Stimulated activated CD4-positive, alpha-beta T cell treated with anti-CD3 and anti-CD28 coated beads, Interleukin-12 subunit alpha, Interleukin-12 subunit beta, amount 100 ng/mL, for 4 hours (primary cell): ENCODE results near the gene PHF12.
A peak's percentile ranks its signal among the peaks of the same experiment; 100 is the strongest.

Experiments
- DNase-seq: peaks from one replicate; pipeline ENCODE4 v3.0.0-alpha.2; 2020

The PHF12 gene

GRCh38 chr17:28951428-28951990, at the start of gene PHF12:
Gene PHF12, minus strand, starts transcription at chr17:28951518. Its CDS starts 558 bp downstream, at chr17:28950960.
- peak; percentile 98 for DNase-seq

- no peak for DNase-seq
Observed at GRCh38 chr17:29000973-29001372, 49.7 kb upstream of the PHF12 start.

- no peak for DNase-seq
Observed at GRCh38 chr17:28999206-28999605, 47.9 kb upstream of the PHF12 start.

- no peak for DNase-seq
Observed at GRCh38 chr17:28997806-28998205, 46.5 kb upstream of the PHF12 start.

GRCh38 chr17:28996554-28997096, 45.3 kb upstream of the PHF12 start:
- no peak for DNase-seq

- DNase-seq: no peak
Observed at GRCh38 chr17:28993645-28994426, 42.5 kb upstream of the PHF12 start.

GRCh38 chr17:28992625-28993600, 41.6 kb upstream of the PHF12 start:
- no peak for DNase-seq

GRCh38 chr17:28992185-28992584, 40.9 kb upstream of the PHF12 start:
- no peak for DNase-seq

- DNase-seq: no peak
Observed at GRCh38 chr17:28991779-28992178, 40.5 kb upstream of the PHF12 start.

- no peak for DNase-seq
Observed at GRCh38 chr17:28989028-28989427, 37.7 kb upstream of the PHF12 start.

- no peak for DNase-seq
Observed at GRCh38 chr17:28988475-28988874, 37.2 kb upstream of the PHF12 start.

- no peak for DNase-seq
Observed at GRCh38 chr17:28986714-28987655, 35.7 kb upstream of the PHF12 start.

GRCh38 chr17:28985950-28986713, 34.8 kb upstream of the PHF12 start:
- no peak for DNase-seq

- no peak for DNase-seq
Observed at GRCh38 chr17:28983286-28984230, 32.2 kb upstream of the PHF12 start.

GRCh38 chr17:28982131-28982793, 30.9 kb upstream of the PHF12 start:
- peak; percentile 18 for DNase-seq

GRCh38 chr17:28978356-28978964, 27.1 kb upstream of the PHF12 start:
- DNase-seq: no peak

GRCh38 chr17:28977659-28978355, 26.5 kb upstream of the PHF12 start:
- DNase-seq: no peak

- no peak for DNase-seq
Observed at GRCh38 chr17:28975646-28976045, 24.3 kb upstream of the PHF12 start.
